ENCODE measurements around the gene PIGBOS1. TPM values are rescaled to one million over a fixed set of nuclear protein-coding genes. Genes with fewer than 3 reads are reported as not detected.

The PIGBOS1 gene
- polyA plus RNA-seq, 2 of the 4 experiments (the other 2 are of a cell fraction): 33.5 to 42.3 TPM

GRCh38 chr15:55320238-55320550, 1.3 kb upstream of the PIGBOS1 start:
- TF ChIP-seq HES2 (IDR thresholded peaks at IDR 0.05) (no peak), POLR2AphosphoS2 (conservative IDR thresholded peaks at IDR 0.05; ENCODE audit: low read length) (no peak), HMGXB4 (CRISPR knock-in tag; IDR thresholded peaks at IDR 0.05; ENCODE audit: borderline replicate concordance) (no peak), CHD2 (IDR thresholded peaks at IDR 0.05; ENCODE audit: low read length, partially characterized antibody) (no peak), PHF8 (IDR thresholded peaks at IDR 0.05; ENCODE audit: borderline replicate concordance, low read depth) (no peak), SREBF2 (IDR thresholded peaks at IDR 0.05) (no peak), TFCP2L1 (CRISPR knock-in tag; IDR thresholded peaks at IDR 0.05) (no peak), KDM5A (IDR thresholded peaks at IDR 0.05) (no peak), RARB (CRISPR knock-in tag; IDR thresholded peaks at IDR 0.05) (no peak), REST (IDR thresholded peaks at IDR 0.05) (no peak), FOSB (CRISPR knock-in tag; IDR thresholded peaks at IDR 0.05) (no peak), HDAC2 (IDR thresholded peaks at IDR 0.05) (no peak), CBX2 (IDR thresholded peaks at IDR 0.05; ENCODE audit: borderline replicate concordance, low read depth) (no peak), ZFP36 (IDR thresholded peaks at IDR 0.05; ENCODE audit: borderline replicate concordance, partially characterized antibody) (no peak), SMC3 (IDR thresholded peaks at IDR 0.05) (no peak), ELK1 (IDR thresholded peaks at IDR 0.05; ENCODE audit: low read depth, low read length) (no peak), USF2 (IDR thresholded peaks at IDR 0.05) (no peak), JUNB (IDR thresholded peaks at IDR 0.05) (no peak), RNF2 (IDR thresholded peaks at IDR 0.05; ENCODE audit: borderline replicate concordance, low read depth) (no peak)
- peaks cover 21% of the 10 kb centered on the region for H3K4me1 ChIP-seq
- H3K4me3 ChIP-seq: peak overlapping the region; percentile 62; the same call in 2 of the 3 replicates
- FAIRE-seq (no peak), DNase-seq (ENCODE audit: low read depth in 1 of 2, low spot score in 1 of 2) (no peak), ATAC-seq (no peak)
- whole genome bisulfite sequencing (ENCODE audit: missing lambda C conversion rate): 79% methylated on average over 2 of the region's 2 CpGs
- H3K27ac ChIP-seq: peak overlapping the region; percentile 34 to 85; a peak in 3 of 6 replicates
- no peaks in the 10 kb centered on the region for H3K9me3 ChIP-seq
- POLR2A ChIA-PET: no interaction called here
- CTCF ChIA-PET: interaction anchor here (1.1 to 2.5 kb wide), 4 partner anchors 29 to 115 kb away, joined by 4 to 14 read pairs (median 8); partner anchors contain the start of genes CCPG1 and PIERCE2
- peak overlapping the region; percentile 72 for H3K4me2 ChIP-seq

Measured in A549 (cell line).